Measurements from ENCODE around the gene SLC28A1. TPM values are rescaled to one million over a fixed set of nuclear protein-coding genes. Genes with fewer than 3 reads are reported as not detected.

SLC28A1 gene
- total and polyA plus RNA-seq, 2 of the 4 experiments (the other 2 are of a cell fraction): not detected

DNA sequence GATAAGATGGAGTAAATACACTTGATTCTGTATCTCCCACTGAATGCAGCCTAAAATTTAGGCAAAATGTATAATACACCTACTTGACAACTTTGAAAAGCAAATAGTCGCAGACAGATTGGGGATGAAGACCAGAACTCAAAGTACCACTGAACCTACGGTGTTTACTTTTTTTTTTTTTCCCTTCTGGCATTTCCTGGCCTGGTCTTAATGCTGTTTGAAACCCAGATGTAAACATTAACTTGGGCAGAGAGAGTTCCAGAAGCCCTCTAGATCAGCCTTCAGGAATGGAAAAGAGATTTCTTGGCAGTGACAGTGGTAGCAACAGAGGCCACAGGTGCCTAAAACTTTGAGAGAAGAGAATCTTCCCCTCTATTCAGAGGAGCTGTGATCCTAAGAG lies 39.5 kb upstream of the SLC28A1 start:
- Histone ChIP-seq H3K79me1 (ENCODE audit: low read depth in 1 of 2, low read length in 2 of 2) (no peaks in the 10 kb centered on the region), H3K4me1 (ENCODE audit: control insufficient read depth, insufficient read depth, low read length) (peaks cover 1% of the 10 kb centered on the region; the same call in 1 of the 2 replicates), H4K20me1 (ENCODE audit: insufficient read depth, low read length) (no peaks in the 10 kb centered on the region), H4K91ac (ENCODE audit: insufficient read depth, low read depth, low read length) (no peak overlapping the region), H2BK120ac (ENCODE audit: low read depth, low read length) (no peak overlapping the region), H2BK5ac (ENCODE audit: low read depth, low read length, poor library complexity, severe bottlenecking) (no peak overlapping the region), H3K27ac (ENCODE audit: insufficient read depth, low read length) (no peak overlapping the region), H4K8ac (ENCODE audit: low read depth in 2 of 2, low read length in 2 of 2) (no peak overlapping the region), H2AFZ (replicated peaks; ENCODE audit: low read length, poor library complexity) (no peak overlapping the region), H3K4me3 (ENCODE audit: insufficient read depth, low read depth, low read length) (no peak overlapping the region), H4K5ac (ENCODE audit: low read depth, low read length) (no peak overlapping the region), H3K18ac (ENCODE audit: low read depth, low read length) (no peak overlapping the region), H2AK9ac (replicated peaks; ENCODE audit: low read depth, low read length, poor library complexity) (no peak overlapping the region), H3K36me3 (ENCODE audit: control insufficient read depth, insufficient read depth, low read length) (no peaks in the 10 kb centered on the region), H3K4me2 (ENCODE audit: low read depth, low read length) (no peak overlapping the region), H3K9me3 (ENCODE audit: control insufficient read depth, insufficient read depth, low read length) (peaks cover 3% of the 10 kb centered on the region; the same call in 1 of the 2 replicates), H2AK5ac (ENCODE audit: low read depth, low read length) (no peak overlapping the region), H3K9me1 (ENCODE audit: insufficient read depth, low read length) (no peaks in the 10 kb centered on the region), H2BK20ac (ENCODE audit: low read depth, low read length) (no peak overlapping the region), H3K23ac (ENCODE audit: low read depth, low read length) (no peak overlapping the region), H2BK15ac (ENCODE audit: low read depth, low read length) (no peak overlapping the region), H3K27me3 (ENCODE audit: control insufficient read depth, insufficient read depth, low read length) (peaks cover 2% of the 10 kb centered on the region; the same call in 1 of the 2 replicates), H3K56ac (ENCODE audit: extremely low read depth, insufficient read depth, low read length) (no peak overlapping the region), H3K4ac (ENCODE audit: low read depth, low read length) (no peak overlapping the region), H3K14ac (replicated peaks; ENCODE audit: low read depth, low read length) (no peak overlapping the region), H3K9ac (ENCODE audit: low read depth, low read length) (no peak overlapping the region)
- ATAC-seq (ENCODE audit: low read depth) (peak; percentile 53), DNase-seq (no peak)
- in situ Hi-C loops (cut with MboI; ENCODE audit: low sequenced_read_pairs) (no loop called here), dilution Hi-C loops (cut with HindIII; ENCODE audit: low sequenced_read_pairs, unreplicated experiment) (no loop called here), intact Hi-C loops (cut with micrococcal nuclease) (loop anchor here (1.0 to 5.0 kb wide), 2 partner anchors 83 to 202 kb away; no protein-coding TSS in a partner anchor)
- TF ChIP-seq, protein P1, sequence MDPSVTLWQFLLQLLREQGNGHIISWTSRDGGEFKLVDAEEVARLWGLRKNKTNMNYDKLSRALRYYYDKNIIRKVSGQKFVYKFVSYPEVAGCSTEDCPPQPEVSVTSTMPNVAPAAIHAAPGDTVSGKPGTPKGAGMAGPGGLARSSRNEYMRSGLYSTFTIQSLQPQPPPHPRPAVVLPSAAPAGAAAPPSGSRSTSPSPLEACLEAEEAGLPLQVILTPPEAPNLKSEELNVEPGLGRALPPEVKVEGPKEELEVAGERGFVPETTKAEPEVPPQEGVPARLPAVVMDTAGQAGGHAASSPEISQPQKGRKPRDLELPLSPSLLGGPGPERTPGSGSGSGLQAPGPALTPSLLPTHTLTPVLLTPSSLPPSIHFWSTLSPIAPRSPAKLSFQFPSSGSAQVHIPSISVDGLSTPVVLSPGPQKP (IDR thresholded peaks at IDR 0.05; ENCODE audit: borderline replicate concordance, low read depth, low read length): no peak
- no peak for TF ChIP-seq RFX5 (IDR thresholded peaks at IDR 0.05; ENCODE audit: low read depth, low read length)
- TF ChIP-seq BHLHE40 (IDR thresholded peaks at IDR 0.05; ENCODE audit: low read depth, low read length): no peak
- no CpG with 5 or more reads among the region's 2 CpGs for WGBS, 2 experiments (ENCODE audit: extremely low coverage in 2 of 2, insufficient read length in 1 of 2)
- ChIA-PET POLR2A (ENCODE audit: unreplicated experiment) (interaction anchor here (0.7 kb wide), 1 partner anchor 263 kb away, joined by 4 read pairs; no protein-coding TSS in a partner anchor), CTCF (interaction anchor here (0.7 to 0.9 kb wide), 2 partner anchors 15 to 18 kb away, joined by 3 read pairs; no protein-coding TSS in a partner anchor)
- BruUV-seq (replicated peaks): no TSS peak
